ENCODE data around the gene UNC13B.

- TF ChIP-seq CTCF (IDR thresholded peaks at IDR 0.05), result no peak
- no peak for TF ChIP-seq POLR2A (IDR thresholded peaks at IDR 0.05)
These were observed 163.2 kb downstream of the UNC13B start for GRCh38 chr9:35324966-35325365.
